Measurements from ENCODE around the gene CCDC93. TPM values are rescaled to one million over a fixed set of nuclear protein-coding genes. Genes with fewer than 3 reads are reported as not detected.

The CCDC93 gene
- polyA plus RNA-seq, 1 donor (not counting 4 experiments of a cell fraction or from before 2014, with no cell fraction given) = 21.3 TPM

GRCh38 chr2:117935954-117936353 lies 77.9 kb downstream of the CCDC93 start:
- Histone ChIP-seq H3K9me1 (ENCODE audit: control insufficient read depth, extremely low read depth, insufficient read depth, low read length) (no peaks in the 10 kb centered on the region), H3K4me2 (ENCODE audit: control insufficient read depth, extremely low read depth, insufficient read depth, low read depth, low read length) (no peak overlapping the region), H3K36me3 (ENCODE audit: control insufficient read depth in 2 of 2, extremely low read depth in 1 of 2, insufficient read depth in 2 of 2, low read length in 2 of 2) (peaks cover 35 to 43% of the 10 kb centered on the region in 2 experiments), H3K9me3 (ENCODE audit: control insufficient read depth, low read depth, low read length) (no peaks in the 10 kb centered on the region), H4K20me1 (ENCODE audit: control insufficient read depth, extremely low read depth, insufficient read depth, low read length) (no peaks in the 10 kb centered on the region), H3K9ac (ENCODE audit: control insufficient read depth, extremely low read depth, insufficient read depth, low read length) (no peak overlapping the region), H2AFZ (ENCODE audit: control insufficient read depth, low read length) (no peak overlapping the region), H3K27ac (ENCODE audit: control insufficient read depth, insufficient read depth, low read length) (no peak overlapping the region), H3K27me3 (ENCODE audit: control insufficient read depth, extremely low read depth, insufficient read depth, low read length) (no peaks in the 10 kb centered on the region), H3K79me2 (ENCODE audit: control insufficient read depth, insufficient read depth, low read length) (no peaks in the 10 kb centered on the region), H3K4me3 (ENCODE audit: control insufficient read depth in 2 of 3, extremely low read depth in 1 of 3, insufficient read depth in 2 of 3, low read depth in 1 of 3, low read length in 3 of 3) (no peak overlapping the region), H3K4me1 (ENCODE audit: control insufficient read depth, extremely low read depth, insufficient read depth, low read length) (no peaks in the 10 kb centered on the region)
- FAIRE-seq = no peak
- dilution Hi-C loops (cut with MboI; ENCODE audit: extremely low pct_ligation_motif_present, low sequenced_read_pairs) = no loop called here
- DNase-seq (ENCODE audit: low read depth, low spot score) = no peak
- no peak for TF ChIP-seq CTCF (optimal IDR thresholded peaks at IDR 0.05 in 1 of 3, IDR thresholded peaks at IDR 0.05 in 1 of 3, conservative IDR thresholded peaks at IDR 0.05 in 1 of 3; ENCODE audit: extremely low read depth in 1 of 3, insufficient read depth in 2 of 3, low read length in 3 of 3)
- no peak for TF ChIP-seq EZH2 (IDR thresholded peaks at IDR 0.05; ENCODE audit: low read length)

- peaks cover 36 to 43% of the 10 kb centered on the region in 2 experiments for H3K36me3 ChIP-seq (ENCODE audit: control insufficient read depth in 2 of 2, extremely low read depth in 1 of 2, insufficient read depth in 2 of 2, low read length in 2 of 2)
Measured at GRCh38 chr2:117935456-117935855, 78.4 kb downstream of the CCDC93 start.

More at GRCh38 chr2:117935456-117935855, 78.4 kb downstream of the CCDC93 start:
- Histone ChIP-seq H3K4me3 (ENCODE audit: control insufficient read depth in 2 of 3, extremely low read depth in 1 of 3, insufficient read depth in 2 of 3, low read depth in 1 of 3, low read length in 3 of 3) (no peak overlapping the region), H3K9ac (ENCODE audit: control insufficient read depth, extremely low read depth, insufficient read depth, low read length) (no peak overlapping the region), H3K4me1 (ENCODE audit: control insufficient read depth, extremely low read depth, insufficient read depth, low read length) (no peaks in the 10 kb centered on the region), H3K27me3 (ENCODE audit: control insufficient read depth, extremely low read depth, insufficient read depth, low read length) (no peaks in the 10 kb centered on the region), H4K20me1 (ENCODE audit: control insufficient read depth, extremely low read depth, insufficient read depth, low read length) (no peaks in the 10 kb centered on the region), H3K9me3 (ENCODE audit: control insufficient read depth, low read depth, low read length) (no peaks in the 10 kb centered on the region), H3K79me2 (ENCODE audit: control insufficient read depth, insufficient read depth, low read length) (no peaks in the 10 kb centered on the region), H3K27ac (ENCODE audit: control insufficient read depth, insufficient read depth, low read length) (no peak overlapping the region), H3K9me1 (ENCODE audit: control insufficient read depth, extremely low read depth, insufficient read depth, low read length) (no peaks in the 10 kb centered on the region), H3K4me2 (ENCODE audit: control insufficient read depth, extremely low read depth, insufficient read depth, low read depth, low read length) (no peak overlapping the region), H2AFZ (ENCODE audit: control insufficient read depth, low read length) (no peak overlapping the region)
- DNase-seq (ENCODE audit: low read depth, low spot score) = no peak
- no peak for FAIRE-seq
- TF ChIP-seq CTCF (optimal IDR thresholded peaks at IDR 0.05 in 1 of 3, IDR thresholded peaks at IDR 0.05 in 1 of 3, conservative IDR thresholded peaks at IDR 0.05 in 1 of 3; ENCODE audit: extremely low read depth in 1 of 3, insufficient read depth in 2 of 3, low read length in 3 of 3) (no peak), EZH2 (IDR thresholded peaks at IDR 0.05; ENCODE audit: low read length) (no peak)
- dilution Hi-C loops (cut with MboI; ENCODE audit: extremely low pct_ligation_motif_present, low sequenced_read_pairs) = no loop called here
